Kidney (tissue), 14 donors: ENCODE data around the gene CSTPP1. TPM values are rescaled to one million over a fixed set of nuclear protein-coding genes. Genes with fewer than 3 reads are reported as not detected.

Source experiments
- DNase-seq, 5 donors: peaks; one replicate each; pipeline ENCODE4 v3.0.0-alpha.2; 2013 to 2020
- FAIRE-seq: peaks from 2 replicates; lab custom pipeline; 2012; peaks lifted over from hg19 to GRCh38; lab: Jason Lieb, UNC
- H3K27ac ChIP-seq, 2 donors: one replicate each; pipeline ENCODE4 v1.7.0; 2013; ENCODE audit warnings: low read depth in 2 of 2, low read length in 2 of 2, inconsistent platforms in 1 of 2
- H3K27me3 ChIP-seq: one replicate; pipeline ENCODE4 v1.7.1; 2013; ENCODE audit warnings: low read length, inconsistent platforms; ENCODE audit not compliant: control insufficient read depth, insufficient read depth
- H3K36me3 ChIP-seq, 3 donors: one replicate each; pipeline versions ENCODE4 v1.7.0 to v1.7.1; 2013; ENCODE audit warnings: low read length in 3 of 3, control low read depth in 1 of 3, inconsistent platforms in 1 of 3; ENCODE audit not compliant: insufficient read depth in 3 of 3, control insufficient read depth in 2 of 3
- H3K4me1 ChIP-seq, 3 donors: one replicate each; pipeline versions ENCODE4 v1.7.0 to v1.7.1; 2013; ENCODE audit warnings: low read length in 3 of 3, inconsistent platforms in 1 of 3, low read depth in 1 of 3; ENCODE audit not compliant: control insufficient read depth in 2 of 3, insufficient read depth in 2 of 3
- H3K4me3 ChIP-seq, 3 donors: one replicate each; pipeline versions ENCODE4 v1.7.0 to v1.8.1; 2013; ENCODE audit warnings: low read length in 3 of 3, control low read depth in 1 of 3, inconsistent platforms in 1 of 3
- H3K9ac ChIP-seq, 3 donors: one replicate each; pipeline versions ENCODE4 v1.7.0 to v1.7.1; 2013; ENCODE audit warnings: low read length in 3 of 3, control low read depth in 1 of 3, inconsistent platforms in 1 of 3
- H3K9me3 ChIP-seq, 3 donors: one replicate each; pipeline versions ENCODE4 v1.7.0 to v1.7.1; 2013; ENCODE audit warnings: low read length in 3 of 3, control low read depth in 1 of 3, inconsistent platforms in 1 of 3; ENCODE audit not compliant: control insufficient read depth in 2 of 3, insufficient read depth in 1 of 3
- CTCF ChIP-seq: IDR thresholded peaks from 3 replicates; pipeline ENCODE4 v1.5.1; 2012; ENCODE audit warnings: mild to moderate bottlenecking, moderate library complexity, borderline replicate concordance; ENCODE audit not compliant: insufficient read depth; ENCODE audit errors: extremely low read depth
- intact Hi-C: fragments of 100-400 bp; cut with DNase I; formaldehyde crosslinking; loops from one replicate; pipeline ENCODE4 v1.11.1; 2022
- polyA plus RNA-seq: library from polyadenylated mRNA; stranded (reverse); fragments of 350-450 nt; fragmentation: Illumina TruSeq; extraction: RNeasy Lipid Tissue Mini Kit (QIAGEN cat#74804); gene quantifications from one replicate; pipeline ENCODE4 v1.2.3, GENCODE V29; 2014; ENCODE audit warnings: low read depth, low replicate concordance; ENCODE audit not compliant: insufficient read depth
- total RNA-seq: library from RNA; stranded (reverse); fragmentation: NEBNext Ultra II Directional; extraction: Animal tissue kit (Norgen Biotek cat#: 25700); gene quantifications from one replicate; pipeline ENCODE4 v1.2.1, GENCODE V29; 2021
- donor health status: control.
- donor health status: control.
- donor health status: control.
- donor health status: control.
- donor health status: control.
- donor health status: DM: yes; HTN: yes; CAD: no.
- donor health status: Normal renal cell carcinoma (clear cell type).

The CSTPP1 gene
- total and polyA plus RNA-seq, 2 donors from 2014 or later = 37.4 to 50.3 TPM

- H3K27ac ChIP-seq = no peak overlapping the region
- TF ChIP-seq CTCF = no peak
These were observed 66.8 kb downstream of the CSTPP1 start for GRCh38 chr11:47003180-47003877.

GRCh38 chr11:47004595-47005033 lies 68.1 kb downstream of the CSTPP1 start:
- Histone ChIP-seq H3K4me3 (no peak overlapping the region), H3K9ac (no peak overlapping the region), H3K9me3 (no peaks in the 10 kb centered on the region), H3K4me1 (peaks cover 0 to 2% (median 0%) of the 10 kb centered on the region in 3 donors), H3K36me3 (no peaks in the 10 kb centered on the region), H3K27me3 (no peaks in the 10 kb centered on the region), H3K27ac (no peak overlapping the region)
- DNase-seq (peak; percentile 38 to 79 (median 53)), FAIRE-seq (no peak)
- no peak for TF ChIP-seq CTCF
- intact Hi-C loops = no loop called here

More at GRCh38 chr11:47003180-47003877, 66.8 kb downstream of the CSTPP1 start:
- Histone ChIP-seq H3K9me3 (no peaks in the 10 kb centered on the region), H3K4me1 (peaks cover 0 to 2% (median 0%) of the 10 kb centered on the region in 3 donors), H3K27me3 (no peaks in the 10 kb centered on the region), H3K4me3 (no peak overlapping the region), H3K9ac (no peak overlapping the region), H3K36me3 (no peaks in the 10 kb centered on the region)
- DNase-seq = no peak
- intact Hi-C loops = no loop called here
- FAIRE-seq = no peak

GRCh38 chr11:47005441-47005840 lies 68.9 kb downstream of the CSTPP1 start:
- Histone ChIP-seq H3K4me1 (peaks cover 0 to 2% (median 0%) of the 10 kb centered on the region in 3 donors), H3K9me3 (no peaks in the 10 kb centered on the region), H3K9ac (no peak overlapping the region), H3K4me3 (no peak overlapping the region), H3K27me3 (no peaks in the 10 kb centered on the region), H3K36me3 (no peaks in the 10 kb centered on the region), H3K27ac (no peak overlapping the region)
- intact Hi-C loops = no loop called here
- DNase-seq (no peak), FAIRE-seq (no peak)
- TF ChIP-seq CTCF = no peak

- no peaks in the 10 kb centered on the region for H3K27me3 ChIP-seq
- H3K27ac ChIP-seq = no peak overlapping the region
- no peak for TF ChIP-seq CTCF
- DNase-seq (no peak), FAIRE-seq (no peak)
- intact Hi-C loops = no loop called here
- no peaks in the 10 kb centered on the region for H3K9me3 ChIP-seq
- H3K4me1 ChIP-seq = peaks cover 0 to 2% (median 0%) of the 10 kb centered on the region in 3 donors
- H3K36me3 ChIP-seq = no peaks in the 10 kb centered on the region
- no peak overlapping the region for H3K9ac ChIP-seq
- no peak overlapping the region for H3K4me3 ChIP-seq
These were observed 71.0 kb downstream of the CSTPP1 start for GRCh38 chr11:47007579-47007978.
